Natural killer cell (primary cell): ENCODE results near the gene XRCC5. TPM values are rescaled to one million over a fixed set of nuclear protein-coding genes. Genes with fewer than 3 reads are reported as not detected.

Source experiments
- ATAC-seq, 3 donors: fragments of 150-1000 bp in 2 of 3; fragments of 200-7000 bp in 1 of 3; cut with Tn5 transposase; 1 replicate in 1 of 3; 2 replicates in 2 of 3; pipeline ENCODE4 v1.10.0; 2021; ENCODE audit warnings: mild to moderate bottlenecking in 2 of 3, moderate library complexity in 2 of 3
- DNase-seq, 2 donors: peaks; one replicate each; pipeline versions ENCODE4 v3.0.0 to v3.0.0-alpha.2; 2013 to 2021; ENCODE audit warnings: mixed read lengths in 1 of 2
- H3K27ac ChIP-seq: one replicate; pipeline ENCODE4 v1.5.1; 2013; ENCODE audit warnings: mild to moderate bottlenecking, low read length
- H3K27me3 ChIP-seq: one replicate; pipeline ENCODE4 v1.6.1; 2013; ENCODE audit warnings: low read length; ENCODE audit not compliant: control insufficient read depth, insufficient read depth
- H3K36me3 ChIP-seq: one replicate; pipeline ENCODE4 v1.6.1; 2013; ENCODE audit warnings: low read length; ENCODE audit not compliant: control insufficient read depth, insufficient read depth
- H3K4me1 ChIP-seq: one replicate; pipeline ENCODE4 v1.6.1; 2013; ENCODE audit warnings: low read length; ENCODE audit not compliant: control insufficient read depth, insufficient read depth
- H3K4me3 ChIP-seq: one replicate; pipeline ENCODE4 v1.5.1; 2013; ENCODE audit warnings: low read length
- H3K9me3 ChIP-seq: one replicate; pipeline ENCODE4 v1.6.1; 2013; ENCODE audit warnings: low read length; ENCODE audit not compliant: control insufficient read depth, insufficient read depth
- H3K27ac Mint-ChIP-seq, 2 donors: one replicate each; pipeline ENCODE4 v1.8.0; 2022; ENCODE audit warnings: mild to moderate bottlenecking in 2 of 2, mixed read lengths in 2 of 2, moderate library complexity in 1 of 2
- H3K27me3 Mint-ChIP-seq, 2 donors: one replicate each; pipeline ENCODE4 v1.8.0; 2022; ENCODE audit warnings: low read depth in 2 of 2, mixed read lengths in 2 of 2
- H3K36me3 Mint-ChIP-seq: one replicate; pipeline ENCODE4 v1.8.0; 2022; ENCODE audit warnings: mixed read lengths
- H3K4me1 Mint-ChIP-seq, 2 donors: one replicate each; pipeline ENCODE4 v1.8.0; 2022; ENCODE audit warnings: mixed read lengths in 2 of 2
- H3K4me3 Mint-ChIP-seq: one replicate; pipeline ENCODE4 v1.8.0; 2022; ENCODE audit warnings: mild to moderate bottlenecking, moderate library complexity, mixed read lengths
- H3K9me3 Mint-ChIP-seq, 2 donors: one replicate each; pipeline ENCODE4 v1.8.0; 2022; ENCODE audit warnings: mixed read lengths in 2 of 2
- CTCF ChIP-seq: fragments of 200-600 bp; IDR thresholded peaks from one replicate; pipeline ENCODE4 v1.8.0; 2022; ENCODE audit warnings: antibody characterized with exemption
- WGBS: methylation state at CpG from one replicate; pipeline ENCODE4 v1.1.7; 2013; ENCODE audit warnings: missing lambda C conversion rate; ENCODE audit not compliant: insufficient coverage; 5-methylcytosine and 5-hydroxymethylcytosine counted together
- intact Hi-C: fragments of 100-400 bp; cut with micrococcal nuclease; formaldehyde crosslinking; loops from one replicate; pipeline ENCODE4 v1.14.2; 2022
- total RNA-seq, 4 donors: library from RNA; stranded (reverse); fragments of 120-200 nt in 1 of 4; gene quantifications; one replicate each; pipeline versions ENCODE4 v1.2.3 to v1.2.4, GENCODE V29; 2013 to 2022

XRCC5 gene
- total RNA-seq: 100 to 1,000 TPM; 188 to 220 (median 201) TPM
- 291 TPM for total RNA-seq (2013)

GRCh38 chr2:216108967-216109921 lies at the start of gene XRCC5:
Gene XRCC5 (plus strand): TSS chr2:216109348. CDS start chr2:216109437, 89 bp downstream.
- H3K27me3 ChIP-seq: no peaks in the 10 kb centered on the region
- H3K9me3 ChIP-seq: no peaks in the 10 kb centered on the region
- H3K4me3 Mint-ChIP-seq: peak within 1 kb of the TSS; percentile 100
- peak; percentile 87 to 92 (median 91) for ATAC-seq
- H3K27me3 Mint-ChIP-seq: no peaks in the 10 kb centered on the region
- no peak for TF ChIP-seq CTCF
- H3K27ac Mint-ChIP-seq: peak within 1 kb of the TSS; percentile 98 to 100
- H3K4me1 Mint-ChIP-seq: peaks cover 54 to 56% of the 10 kb centered on the region in 2 donors
- intact Hi-C loops: loop anchor here (1.0 kb wide), 1 partner anchor 303 kb away; the partner anchor contains the start of gene SMARCAL1
- peaks cover 15% of the 10 kb centered on the region for H3K36me3 Mint-ChIP-seq
- H3K36me3 ChIP-seq: peaks cover 32% of the 10 kb centered on the region
- WGBS: 0% methylated on average over 56 of the region's 57 CpGs
- H3K27ac ChIP-seq: peak within 1 kb of the TSS; percentile 96
- peak; percentile 98 to 100 for DNase-seq
- no peaks in the 10 kb centered on the region for H3K9me3 Mint-ChIP-seq
- peak within 1 kb of the TSS; percentile 99 for H3K4me3 ChIP-seq
- peaks cover 7% of the 10 kb centered on the region for H3K4me1 ChIP-seq

GRCh38 chr2:216064014-216064630 lies 45.0 kb upstream of the XRCC5 start:
- Histone ChIP-seq H3K27ac (no peak overlapping the region), H3K36me3 (peaks cover 16% of the 10 kb centered on the region), H3K4me3 (no peak overlapping the region), H3K9me3 (no peaks in the 10 kb centered on the region), H3K27me3 (no peaks in the 10 kb centered on the region), H3K4me1 (no peaks in the 10 kb centered on the region)
- Mint-ChIP-seq H3K4me1 (peaks cover 10 to 11% of the 10 kb centered on the region in 2 donors), H3K9me3 (no peaks in the 10 kb centered on the region), H3K27ac (no peak overlapping the region), H3K4me3 (no peak overlapping the region), H3K36me3 (no peaks in the 10 kb centered on the region), H3K27me3 (no peaks in the 10 kb centered on the region)
- 96% methylated on average over 2 of the region's 2 CpGs for WGBS
- ATAC-seq (no peak), DNase-seq (no peak)
- TF ChIP-seq CTCF: no peak
- intact Hi-C loops: no loop called here

- H3K27ac Mint-ChIP-seq: no peak overlapping the region
- no peak for ATAC-seq
- no peak for DNase-seq
- no peak overlapping the region for H3K4me3 ChIP-seq
- no peaks in the 10 kb centered on the region for H3K36me3 Mint-ChIP-seq
- H3K4me3 Mint-ChIP-seq: no peak overlapping the region
- no peak for TF ChIP-seq CTCF
- H3K4me1 Mint-ChIP-seq: peaks cover 9 to 10% of the 10 kb centered on the region in 2 donors
- no peaks in the 10 kb centered on the region for H3K9me3 Mint-ChIP-seq
- H3K27me3 Mint-ChIP-seq: no peaks in the 10 kb centered on the region
- intact Hi-C loops: no loop called here
- no peaks in the 10 kb centered on the region for H3K27me3 ChIP-seq
- no peaks in the 10 kb centered on the region for H3K4me1 ChIP-seq
- no CpG with 5 or more reads among the region's 1 CpG for WGBS
- no peaks in the 10 kb centered on the region for H3K9me3 ChIP-seq
- no peak overlapping the region for H3K27ac ChIP-seq
- peaks cover 15% of the 10 kb centered on the region for H3K36me3 ChIP-seq
Measured at GRCh38 chr2:216064665-216065064, 44.5 kb upstream of the XRCC5 start.
